Prostate gland (tissue), 2 donors: ENCODE data around the gene TMEM82. TPM values are rescaled to one million over a fixed set of nuclear protein-coding genes. Genes with fewer than 3 reads are reported as not detected.

ENCODE experiments used
- DNase-seq: peaks from one replicate; pipeline ENCODE4 v3.0.0-alpha.2; 2019; ENCODE audit warnings: low spot score
- H3K27ac ChIP-seq, 2 donors: fragments of 200-600 bp; sonication (generic); 2 replicates each; pipeline ENCODE4 v1.5.1; 2017 to 2019
- H3K27me3 ChIP-seq: fragments of 200-600 bp; sonication (generic); replicated peaks from 2 replicates; pipeline ENCODE4 v1.5.1; 2019; ENCODE audit not compliant: insufficient read depth
- H3K36me3 ChIP-seq, 2 donors: fragments of 200-600 bp; sonication (generic); 1 replicate in 1 of 2; 2 replicates in 1 of 2; pipeline versions ENCODE4 v1.5.1 to v1.8.1; 2017 to 2019
- H3K4me1 ChIP-seq: fragments of 200-600 bp; sonication (generic); replicated peaks from 2 replicates; pipeline ENCODE4 v1.5.1; 2019
- H3K4me3 ChIP-seq, 2 donors: fragments of 200-600 bp; sonication (generic); 2 replicates each; pipeline ENCODE4 v1.5.1; 2017 to 2019
- H3K9me3 ChIP-seq: fragments of 200-600 bp; sonication (generic); 2 replicates; pipeline ENCODE4 v1.5.1; 2017
- POLR2A ChIP-seq: fragments of 450-650 bp; IDR thresholded peaks from one replicate; pipeline ENCODE4 v1.6.1; 2016; ENCODE audit warnings: antibody characterized with exemption, mild to moderate bottlenecking
- POLR2AphosphoS5 ChIP-seq: sonication (generic); formaldehyde crosslinking; IDR thresholded peaks from one replicate; pipeline ENCODE4 v1.6.1; 2017; ENCODE audit warnings: antibody characterized with exemption
- WGBS: methylation state at CpG from one replicate; pipeline ENCODE4 v1.1.5; 2018; 5-methylcytosine and 5-hydroxymethylcytosine counted together
- intact Hi-C: fragments of 100-400 bp; cut with DNase I; formaldehyde crosslinking; loops from one replicate; pipeline ENCODE4 v1.14.2; 2022
- total RNA-seq, 2 donors: library from RNA; depleted of rRNA; stranded (reverse); fragments of >200 nt; gene quantifications; one replicate each; pipeline ENCODE4 v1.1.0, GENCODE V29; 2016
- TF ChIP-seq, protein P1 (sequence below), 4 experiments: fragments of 200-600 bp in 2 of 4; fragments of 450-650 bp in 2 of 4; sonication (generic) in 2 of 4; IDR thresholded peaks; 1 replicate in 3 of 4; 2 replicates in 1 of 4; pipeline ENCODE4 v1.5.1; 2016 to 2019; ENCODE audit warnings: antibody characterized with exemption in 4 of 4, mild to moderate bottlenecking in 2 of 4, moderate library complexity in 2 of 4

Gene TMEM82
- total RNA-seq, 2 donors from 2014 or later = not detected

DNA sequence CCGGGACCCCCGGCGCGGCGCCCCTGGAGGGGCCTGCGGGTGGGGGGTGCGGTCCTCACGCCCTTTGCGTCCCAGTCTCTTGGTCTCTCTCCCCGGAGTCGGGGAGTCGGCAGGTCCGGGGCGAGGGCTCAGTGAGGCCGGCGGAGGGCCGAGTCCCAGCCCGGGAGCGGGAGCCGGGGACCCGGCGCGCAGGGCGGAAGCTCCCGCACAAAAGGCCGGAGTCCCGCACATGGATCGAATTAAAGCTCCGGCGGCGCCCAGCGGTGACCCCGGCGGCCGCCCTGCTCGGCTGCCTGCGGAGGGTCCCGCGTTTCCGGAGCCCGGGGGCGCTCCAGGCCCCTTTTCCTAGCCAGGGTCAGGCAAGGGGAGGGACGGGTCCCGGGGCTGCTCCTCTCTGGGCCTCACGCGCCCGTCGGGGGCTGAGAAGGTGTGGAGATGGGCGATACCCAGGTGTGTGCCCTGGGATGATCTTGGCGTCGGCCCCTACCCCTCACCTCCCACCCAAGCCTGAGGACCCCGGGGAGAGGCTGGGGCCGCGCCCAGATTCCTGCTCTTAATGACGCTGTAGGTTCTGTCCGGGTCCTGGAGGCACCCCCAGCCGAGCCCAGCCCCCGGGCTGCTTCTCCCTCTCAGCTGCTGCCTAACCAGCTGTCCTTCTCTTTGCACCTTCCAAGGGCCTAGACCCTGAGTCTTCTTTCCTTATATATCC lies 16.8 kb downstream of the TMEM82 start:
- Histone ChIP-seq H3K4me1 (peaks cover 6% of the 10 kb centered on the region), H3K27me3 (no peaks in the 10 kb centered on the region)
- DNase-seq = no peak

GRCh38 chr1:15760520-15761211 lies 18.4 kb downstream of the TMEM82 start:
- H3K27ac ChIP-seq = peak overlapping the region; percentile 80 to 83
- TF ChIP-seq POLR2AphosphoS5 (no peak), POLR2A (no peak)
- TF ChIP-seq, protein P1, sequence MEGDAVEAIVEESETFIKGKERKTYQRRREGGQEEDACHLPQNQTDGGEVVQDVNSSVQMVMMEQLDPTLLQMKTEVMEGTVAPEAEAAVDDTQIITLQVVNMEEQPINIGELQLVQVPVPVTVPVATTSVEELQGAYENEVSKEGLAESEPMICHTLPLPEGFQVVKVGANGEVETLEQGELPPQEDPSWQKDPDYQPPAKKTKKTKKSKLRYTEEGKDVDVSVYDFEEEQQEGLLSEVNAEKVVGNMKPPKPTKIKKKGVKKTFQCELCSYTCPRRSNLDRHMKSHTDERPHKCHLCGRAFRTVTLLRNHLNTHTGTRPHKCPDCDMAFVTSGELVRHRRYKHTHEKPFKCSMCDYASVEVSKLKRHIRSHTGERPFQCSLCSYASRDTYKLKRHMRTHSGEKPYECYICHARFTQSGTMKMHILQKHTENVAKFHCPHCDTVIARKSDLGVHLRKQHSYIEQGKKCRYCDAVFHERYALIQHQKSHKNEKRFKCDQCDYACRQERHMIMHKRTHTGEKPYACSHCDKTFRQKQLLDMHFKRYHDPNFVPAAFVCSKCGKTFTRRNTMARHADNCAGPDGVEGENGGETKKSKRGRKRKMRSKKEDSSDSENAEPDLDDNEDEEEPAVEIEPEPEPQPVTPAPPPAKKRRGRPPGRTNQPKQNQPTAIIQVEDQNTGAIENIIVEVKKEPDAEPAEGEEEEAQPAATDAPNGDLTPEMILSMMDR (IDR thresholded peaks at IDR 0.05) = no peak
- H3K4me3 ChIP-seq = no peak overlapping the region
- peaks cover 6% of the 10 kb centered on the region for H3K4me1 ChIP-seq
- no peaks in the 10 kb centered on the region for H3K27me3 ChIP-seq
- WGBS = 20% methylated on average over 12 of the region's 12 CpGs
- H3K9me3 ChIP-seq = no peaks in the 10 kb centered on the region
- DNase-seq = no peak
- intact Hi-C loops = no loop called here
- no peaks in the 10 kb centered on the region for H3K36me3 ChIP-seq

More for the DNA sequence above, 16.8 kb downstream of the TMEM82 start:
- Histone ChIP-seq H3K9me3 (no peaks in the 10 kb centered on the region), H3K36me3 (no peaks in the 10 kb centered on the region), H3K4me3 (peak overlapping the region; percentile 69 to 83), H3K27ac (peak overlapping the region; percentile 80 to 83)
- TF ChIP-seq, protein P1 (IDR thresholded peaks at IDR 0.05) = no peak
- TF ChIP-seq POLR2AphosphoS5 = no peak
- no peak for TF ChIP-seq POLR2A
- intact Hi-C loops = no loop called here
- 4% methylated on average over 42 of the region's 58 CpGs for WGBS

- Histone ChIP-seq H3K9me3 (no peaks in the 10 kb centered on the region), H3K4me3 (no peak overlapping the region), H3K36me3 (no peaks in the 10 kb centered on the region), H3K27ac (peak overlapping the region; percentile 80 to 83), H3K27me3 (no peaks in the 10 kb centered on the region), H3K4me1 (peaks cover 6% of the 10 kb centered on the region)
- DNase-seq = no peak
- intact Hi-C loops = no loop called here
- WGBS = 44% methylated on average over 8 of the region's 8 CpGs
- no peak for TF ChIP-seq POLR2AphosphoS5
- TF ChIP-seq, protein P1 (IDR thresholded peaks at IDR 0.05) = no peak
- TF ChIP-seq POLR2A = no peak
Observed at GRCh38 chr1:15761366-15762128, 19.2 kb downstream of the TMEM82 start.

GRCh38 chr1:15762546-15762945 lies 20.2 kb downstream of the TMEM82 start:
- Histone ChIP-seq H3K27me3 (no peaks in the 10 kb centered on the region), H3K36me3 (no peaks in the 10 kb centered on the region), H3K27ac (no peak overlapping the region), H3K4me3 (no peak overlapping the region), H3K9me3 (no peaks in the 10 kb centered on the region), H3K4me1 (peaks cover 6% of the 10 kb centered on the region)
- TF ChIP-seq, protein P1 (IDR thresholded peaks at IDR 0.05) = no peak
- no peak for TF ChIP-seq POLR2AphosphoS5
- TF ChIP-seq POLR2A = no peak
- intact Hi-C loops = no loop called here
- WGBS = 76% methylated on average over 10 of the region's 10 CpGs
- no peak for DNase-seq
